GM12891 (cell line): ENCODE results near the gene IYD.

Source experiments
- PAX5 ChIP-seq: IDR thresholded peaks from 2 replicates; pipeline ENCODE4 v1.6.1; 2011; ENCODE audit warnings: low read length, moderate library complexity, mild to moderate bottlenecking; ENCODE audit not compliant: insufficient read depth, severe bottlenecking
- POLR2A ChIP-seq: IDR thresholded peaks from 2 replicates; pipeline ENCODE4 v1.6.1; 2011; ENCODE audit warnings: low read depth, low read length, control low read depth
- POLR2AphosphoS5 ChIP-seq: IDR thresholded peaks from 2 replicates; pipeline ENCODE4 v1.6.1; 2011; ENCODE audit warnings: low read depth, low read length, control low read depth
- SPI1 ChIP-seq: IDR thresholded peaks from 2 replicates; pipeline ENCODE4 v1.6.1; 2011; ENCODE audit warnings: low read depth, low read length, control low read depth
- TAF1 ChIP-seq: IDR thresholded peaks from 2 replicates; pipeline ENCODE4 v1.6.1; 2011; ENCODE audit warnings: low read depth, low read length, control low read depth

GRCh38 chr6:150332939-150333584, 35.8 kb upstream of the IYD start:
- no peak for TF ChIP-seq POLR2A
- no peak for TF ChIP-seq POLR2AphosphoS5
- no peak for TF ChIP-seq TAF1
- TF ChIP-seq SPI1, result no peak
- TF ChIP-seq PAX5, result no peak
